A549 (cell line): Measurements from ENCODE around the gene AURKA. TPM values are rescaled to one million over a fixed set of nuclear protein-coding genes. Genes with fewer than 3 reads are reported as not detected.

ENCODE experiments used
- ATAC-seq, 2 experiments: fragments of 200-7000 bp in 1 of 2; fragments of >200 bp in 1 of 2; cut with Nextera tagmentation in 1 of 2; cut with Tn5 transposase in 1 of 2; 3 replicates each; pipeline versions ENCODE4 v1.8.0 to v1.9.1; 2018 to 2020; ENCODE audit warnings: mild to moderate bottlenecking in 1 of 2, moderate library complexity in 1 of 2
- CTCF ChIA-PET: fragments of 300-600 bp; sonication (Branson Sonifier 250); formaldehyde crosslinking; extraction: SDS; loops from one replicate; lab custom pipeline; 2021; ENCODE audit warnings: antibody characterized with exemption, inconsistent platforms; lab: Yijun Ruan, JAX
- POLR2A ChIA-PET: fragments of 350-600 bp; formaldehyde crosslinking; extraction: SDS; loops from one replicate; lab custom pipeline; 2021; ENCODE audit warnings: antibody characterized with exemption, inconsistent platforms; lab: Yijun Ruan, JAX
- DNase-seq, 2 experiments: peaks; one replicate each; pipeline versions ENCODE4 v3.0.0 to v3.0.0-alpha.2; 2011 to 2016; ENCODE audit warnings: low read depth in 1 of 2, low spot score in 1 of 2
- FAIRE-seq: peaks from 2 replicates; lab custom pipeline; 2011; peaks lifted over from hg19 to GRCh38; lab: Jason Lieb, UNC
- H3K27ac ChIP-seq, 2 experiments: fragments of >200 bp; sonication (Bioruptor Twin); formaldehyde crosslinking; 3 replicates each; pipeline ENCODE4 v1.5.1; 2016 to 2017
- H3K4me1 ChIP-seq: fragments of >200 bp; sonication (Bioruptor Twin); formaldehyde crosslinking; 3 replicates; pipeline ENCODE4 v1.6.1; 2016
- H3K4me2 ChIP-seq: fragments of >200 bp; sonication (Bioruptor Twin); formaldehyde crosslinking; 3 replicates; pipeline ENCODE4 v1.6.1; 2016
- H3K4me3 ChIP-seq: fragments of >200 bp; sonication (Bioruptor Twin); formaldehyde crosslinking; 3 replicates; pipeline ENCODE4 v1.5.1; 2016
- H3K9me3 ChIP-seq: fragments of >200 bp; sonication (Bioruptor Twin); formaldehyde crosslinking; 3 replicates; pipeline ENCODE4 v1.6.1; 2016
- BHLHE40 ChIP-seq: IDR thresholded peaks from 2 replicates; pipeline ENCODE4 v1.6.1; 2012; ENCODE audit warnings: low read depth, low read length, inconsistent platforms
- CBX2 ChIP-seq: fragments of 200-600 bp; sonication (generic); IDR thresholded peaks from 2 replicates; pipeline ENCODE4 v1.6.1; 2016; ENCODE audit warnings: low read depth, mild to moderate bottlenecking, borderline replicate concordance
- EHF ChIP-seq: fragments of 250-450 bp; sonication (Bioruptor Pico); IDR thresholded peaks from 2 replicates; pipeline ENCODE4 v1.5.0; 2020; ENCODE audit warnings: mild to moderate bottlenecking
- EHMT2 ChIP-seq: fragments of 200-600 bp; sonication (generic); IDR thresholded peaks from 2 replicates; pipeline ENCODE4 v1.6.1; 2016; ENCODE audit warnings: antibody characterized with exemption, low read depth, mild to moderate bottlenecking, moderate library complexity
- FOSL2 ChIP-seq, 2 experiments: fragments of 450-650 bp in 1 of 2; fragments of >200 bp in 1 of 2; sonication (Bioruptor Twin) in 1 of 2; formaldehyde crosslinking; IDR thresholded peaks; 2 replicates each; pipeline versions ENCODE4 v1.5.0 to v1.6.1; 2016 to 2020; ENCODE audit warnings: mild to moderate bottlenecking in 1 of 2, moderate library complexity in 1 of 2
- HDAC2 ChIP-seq: fragments of 200-600 bp; sonication (generic); IDR thresholded peaks from 2 replicates; pipeline ENCODE4 v1.6.1; 2016
- HEYL ChIP-seq: fragments of 250-450 bp; sonication (Bioruptor Pico); IDR thresholded peaks from 2 replicates; pipeline ENCODE4 v1.8.0; 2021; ENCODE audit warnings: mild to moderate bottlenecking, moderate library complexity
- HOXA7 ChIP-seq: fragments of 250-450 bp; sonication (Bioruptor Pico); IDR thresholded peaks from 2 replicates; pipeline ENCODE4 v1.5.0; 2020; ENCODE audit warnings: mild to moderate bottlenecking, moderate library complexity
- HOXB5 ChIP-seq: fragments of 250-450 bp; sonication (Bioruptor Pico); IDR thresholded peaks from 2 replicates; pipeline ENCODE4 v1.5.0; 2020; ENCODE audit warnings: mild to moderate bottlenecking, moderate library complexity
- JUN ChIP-seq, 2 experiments: fragments of >200 bp; sonication (Bioruptor Twin); formaldehyde crosslinking; IDR thresholded peaks; 2 replicates in 1 of 2; 3 replicates in 1 of 2; pipeline ENCODE4 v1.6.1; 2016 to 2017
- JUNB ChIP-seq: fragments of >200 bp; sonication (Bioruptor Twin); formaldehyde crosslinking; IDR thresholded peaks from 2 replicates; pipeline ENCODE4 v1.6.1; 2016
- KDM1A ChIP-seq: fragments of 200-600 bp; sonication (generic); IDR thresholded peaks from 2 replicates; pipeline ENCODE4 v1.6.1; 2016; ENCODE audit warnings: low read depth, mild to moderate bottlenecking
- KDM5A ChIP-seq: fragments of 200-600 bp; sonication (generic); IDR thresholded peaks from 2 replicates; pipeline ENCODE4 v1.6.1; 2016; ENCODE audit warnings: antibody characterized with exemption, mild to moderate bottlenecking
- MAFK ChIP-seq: fragments of 450-650 bp; IDR thresholded peaks from 2 replicates; pipeline ENCODE4 v1.6.1; 2014; ENCODE audit not compliant: partially characterized antibody
- MYC ChIP-seq: IDR thresholded peaks from 2 replicates; pipeline ENCODE4 v1.6.1; 2012; ENCODE audit warnings: mild to moderate bottlenecking, inconsistent platforms, low read length, improper control_type of control experiment, borderline replicate concordance
- NR3C1 ChIP-seq: fragments of >200 bp; sonication (Bioruptor Twin); formaldehyde crosslinking; IDR thresholded peaks from 3 replicates; pipeline ENCODE4 v1.6.1; 2017
- RNF2 ChIP-seq: fragments of 200-600 bp; sonication (generic); IDR thresholded peaks from 2 replicates; pipeline ENCODE4 v1.6.1; 2016; ENCODE audit warnings: low read depth, mild to moderate bottlenecking, antibody characterized with exemption, moderate library complexity, borderline replicate concordance
- SMC3 ChIP-seq: fragments of >200 bp; sonication (Bioruptor Twin); formaldehyde crosslinking; IDR thresholded peaks from 3 replicates; pipeline ENCODE4 v1.6.1; 2018; ENCODE audit warnings: inconsistent platforms
- ZNF302 ChIP-seq: fragments of 250-450 bp; sonication (Bioruptor Pico); IDR thresholded peaks from 2 replicates; pipeline ENCODE4 v1.9.0; 2021; ENCODE audit warnings: inconsistent platforms, mild to moderate bottlenecking, moderate library complexity
- WGBS: methylation state at CpG from one replicate; pipeline ENCODE4 v1.1.6; 2017; ENCODE audit errors: missing lambda C conversion rate; 5-methylcytosine and 5-hydroxymethylcytosine counted together
- polyA plus RNA-seq, 4 experiments: library from polyadenylated mRNA; depleted of rRNA in 3 of 4; stranded (reverse); fragments of >200 nt; fragmentation: RNase III in 1 of 4; extraction: RNeasy Plus Mini Kit Qiagen cat#74134 plus additional on column Dnase treatment in 1 of 4; gene quantifications; 2 replicates in 3 of 4; 3 replicates in 1 of 4; pipeline ENCODE4 v1.2.3, GENCODE V29; 2011 to 2017
- TF ChIP-seq, protein P1 (sequence below): fragments of 450-650 bp; IDR thresholded peaks from 2 replicates; pipeline ENCODE4 v1.6.1; 2014; ENCODE audit warnings: antibody characterized with exemption
- TF ChIP-seq, protein P2 (sequence below): fragments of >200 bp; sonication (Bioruptor Twin); formaldehyde crosslinking; IDR thresholded peaks from 2 replicates; pipeline ENCODE4 v1.6.1; 2016
- TF ChIP-seq, protein P3 (sequence below): IDR thresholded peaks from 2 replicates; pipeline ENCODE4 v1.6.1; 2012
- TF ChIP-seq, protein P4 (sequence below): fragments of 200-600 bp; sonication (generic); IDR thresholded peaks from 2 replicates; pipeline ENCODE4 v1.6.1; 2016; ENCODE audit warnings: antibody characterized with exemption, mild to moderate bottlenecking, moderate library complexity
- TF ChIP-seq, protein P5 (sequence below): IDR thresholded peaks from 2 replicates; pipeline ENCODE4 v1.6.1; 2012

AURKA gene
- polyA plus RNA-seq, 2 of the 4 experiments (the other 2 are of a cell fraction): 117 to 123 TPM

DNA sequence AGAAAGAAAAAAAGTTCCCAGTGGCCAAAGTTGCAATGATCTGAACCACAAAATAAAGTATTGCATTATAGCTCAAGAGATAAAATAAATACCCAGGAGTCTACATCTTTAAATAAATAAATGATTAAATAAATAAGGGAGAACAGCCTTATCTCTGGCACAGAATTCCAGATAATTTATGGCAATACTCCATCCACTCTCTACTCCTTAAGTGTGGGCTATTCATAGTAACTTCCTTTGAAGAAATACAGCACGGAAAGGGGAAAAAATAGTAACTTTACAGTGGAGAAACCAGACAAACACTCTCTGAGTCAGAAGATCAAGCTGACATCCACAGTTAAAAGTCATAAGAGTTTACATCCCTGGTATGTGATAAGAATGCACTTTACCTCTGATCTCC lies 11.6 kb downstream of the AURKA start:
- TF ChIP-seq EHF (CRISPR knock-in tag) (no peak), RNF2 (no peak), BHLHE40 (no peak), HEYL (CRISPR knock-in tag) (no peak)
- TF ChIP-seq, protein P1, sequence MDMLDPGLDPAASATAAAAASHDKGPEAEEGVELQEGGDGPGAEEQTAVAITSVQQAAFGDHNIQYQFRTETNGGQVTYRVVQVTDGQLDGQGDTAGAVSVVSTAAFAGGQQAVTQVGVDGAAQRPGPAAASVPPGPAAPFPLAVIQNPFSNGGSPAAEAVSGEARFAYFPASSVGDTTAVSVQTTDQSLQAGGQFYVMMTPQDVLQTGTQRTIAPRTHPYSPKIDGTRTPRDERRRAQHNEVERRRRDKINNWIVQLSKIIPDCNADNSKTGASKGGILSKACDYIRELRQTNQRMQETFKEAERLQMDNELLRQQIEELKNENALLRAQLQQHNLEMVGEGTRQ: no peak
- TF ChIP-seq, protein P2, sequence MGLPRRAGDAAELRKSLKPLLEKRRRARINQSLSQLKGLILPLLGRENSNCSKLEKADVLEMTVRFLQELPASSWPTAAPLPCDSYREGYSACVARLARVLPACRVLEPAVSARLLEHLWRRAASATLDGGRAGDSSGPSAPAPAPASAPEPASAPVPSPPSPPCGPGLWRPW: no peak
- no peaks in the 10 kb centered on the region; the same call in 2 of the 3 replicates for H3K4me1 ChIP-seq
- no peaks in the 10 kb centered on the region for H3K9me3 ChIP-seq
- ChIA-PET CTCF (interaction anchor here (1.6 to 1.7 kb wide), 2 partner anchors 18 to 19 kb away, joined by 3 to 5 read pairs; no protein-coding TSS in a partner anchor), POLR2A (no interaction called here)
- WGBS: 82% methylated on average over 1 of the region's 1 CpG
- H3K27ac ChIP-seq: no peak overlapping the region
- no peak overlapping the region for H3K4me3 ChIP-seq
- H3K4me2 ChIP-seq: no peak overlapping the region
- FAIRE-seq (no peak), ATAC-seq (no peak), DNase-seq (no peak)

DNA sequence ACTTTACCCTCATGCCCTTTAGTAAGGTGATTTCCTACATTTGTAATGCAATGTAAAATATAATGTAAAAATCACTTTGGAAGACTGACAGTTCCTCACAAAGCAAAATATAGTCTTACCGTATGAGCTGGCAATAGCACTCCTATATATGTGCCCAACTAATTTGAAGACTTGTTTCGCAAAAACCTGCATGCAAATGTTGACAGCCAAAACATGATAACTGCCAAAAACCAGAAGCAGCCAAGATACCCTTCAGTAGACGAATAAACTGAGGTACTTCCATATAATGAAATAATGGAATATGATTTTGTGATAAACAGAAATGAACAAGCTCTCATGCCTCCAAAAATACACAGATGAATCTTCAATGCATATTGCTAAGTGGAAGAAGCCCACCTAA lies 13.6 kb downstream of the AURKA start:
- 93% methylated on average over 3 of the region's 3 CpGs for WGBS
- ATAC-seq: no peak
- Histone ChIP-seq H3K9me3 (no peaks in the 10 kb centered on the region), H3K4me2 (no peak overlapping the region), H3K4me1 (peaks cover 11% of the 10 kb centered on the region), H3K27ac (no peak overlapping the region), H3K4me3 (no peak overlapping the region)
- no peak for FAIRE-seq
- ChIA-PET POLR2A (no interaction called here), CTCF (no interaction called here)
- no peak for DNase-seq
- no peak for TF ChIP-seq MAFK
- TF ChIP-seq SMC3: no peak
- TF ChIP-seq RNF2: no peak
- no peak for TF ChIP-seq CBX2
- no peak for TF ChIP-seq MYC
- no peak for TF ChIP-seq HOXA7 (CRISPR knock-in tag)
- TF ChIP-seq HOXB5 (CRISPR knock-in tag): no peak
- TF ChIP-seq JUNB: no peak
- TF ChIP-seq NR3C1: no peak
- no peak for TF ChIP-seq JUN (IDR thresholded peaks at IDR 0.05)
- TF ChIP-seq HDAC2: no peak
- TF ChIP-seq, protein P3, sequence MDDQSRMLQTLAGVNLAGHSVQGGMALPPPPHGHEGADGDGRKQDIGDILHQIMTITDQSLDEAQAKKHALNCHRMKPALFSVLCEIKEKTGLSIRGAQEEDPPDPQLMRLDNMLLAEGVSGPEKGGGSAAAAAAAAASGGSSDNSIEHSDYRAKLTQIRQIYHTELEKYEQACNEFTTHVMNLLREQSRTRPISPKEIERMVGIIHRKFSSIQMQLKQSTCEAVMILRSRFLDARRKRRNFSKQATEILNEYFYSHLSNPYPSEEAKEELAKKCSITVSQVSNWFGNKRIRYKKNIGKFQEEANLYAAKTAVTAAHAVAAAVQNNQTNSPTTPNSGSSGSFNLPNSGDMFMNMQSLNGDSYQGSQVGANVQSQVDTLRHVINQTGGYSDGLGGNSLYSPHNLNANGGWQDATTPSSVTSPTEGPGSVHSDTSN: no peak
- TF ChIP-seq, protein P4, sequence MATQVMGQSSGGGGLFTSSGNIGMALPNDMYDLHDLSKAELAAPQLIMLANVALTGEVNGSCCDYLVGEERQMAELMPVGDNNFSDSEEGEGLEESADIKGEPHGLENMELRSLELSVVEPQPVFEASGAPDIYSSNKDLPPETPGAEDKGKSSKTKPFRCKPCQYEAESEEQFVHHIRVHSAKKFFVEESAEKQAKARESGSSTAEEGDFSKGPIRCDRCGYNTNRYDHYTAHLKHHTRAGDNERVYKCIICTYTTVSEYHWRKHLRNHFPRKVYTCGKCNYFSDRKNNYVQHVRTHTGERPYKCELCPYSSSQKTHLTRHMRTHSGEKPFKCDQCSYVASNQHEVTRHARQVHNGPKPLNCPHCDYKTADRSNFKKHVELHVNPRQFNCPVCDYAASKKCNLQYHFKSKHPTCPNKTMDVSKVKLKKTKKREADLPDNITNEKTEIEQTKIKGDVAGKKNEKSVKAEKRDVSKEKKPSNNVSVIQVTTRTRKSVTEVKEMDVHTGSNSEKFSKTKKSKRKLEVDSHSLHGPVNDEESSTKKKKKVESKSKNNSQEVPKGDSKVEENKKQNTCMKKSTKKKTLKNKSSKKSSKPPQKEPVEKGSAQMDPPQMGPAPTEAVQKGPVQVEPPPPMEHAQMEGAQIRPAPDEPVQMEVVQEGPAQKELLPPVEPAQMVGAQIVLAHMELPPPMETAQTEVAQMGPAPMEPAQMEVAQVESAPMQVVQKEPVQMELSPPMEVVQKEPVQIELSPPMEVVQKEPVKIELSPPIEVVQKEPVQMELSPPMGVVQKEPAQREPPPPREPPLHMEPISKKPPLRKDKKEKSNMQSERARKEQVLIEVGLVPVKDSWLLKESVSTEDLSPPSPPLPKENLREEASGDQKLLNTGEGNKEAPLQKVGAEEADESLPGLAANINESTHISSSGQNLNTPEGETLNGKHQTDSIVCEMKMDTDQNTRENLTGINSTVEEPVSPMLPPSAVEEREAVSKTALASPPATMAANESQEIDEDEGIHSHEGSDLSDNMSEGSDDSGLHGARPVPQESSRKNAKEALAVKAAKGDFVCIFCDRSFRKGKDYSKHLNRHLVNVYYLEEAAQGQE: no peak
- no peak for TF ChIP-seq KDM5A
- TF ChIP-seq, protein P5, sequence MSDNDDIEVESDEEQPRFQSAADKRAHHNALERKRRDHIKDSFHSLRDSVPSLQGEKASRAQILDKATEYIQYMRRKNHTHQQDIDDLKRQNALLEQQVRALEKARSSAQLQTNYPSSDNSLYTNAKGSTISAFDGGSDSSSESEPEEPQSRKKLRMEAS: no peak
- no peak for TF ChIP-seq ZNF302 (CRISPR knock-in tag)
- no peak for TF ChIP-seq KDM1A
- no peak for TF ChIP-seq EHMT2
- TF ChIP-seq FOSL2 (IDR thresholded peaks at IDR 0.05): no peak
- no peak for TF ChIP-seq FOSL2 (CRISPR knock-in tag; IDR thresholded peaks at IDR 0.05)
